AG09309 (cell line): Measurements from ENCODE around the gene CARD11.

ENCODE experiments used
- DNase-seq: peaks from one replicate; pipeline ENCODE4 v3.0.0-alpha.2; 2010; ENCODE audit warnings: low read depth
- H3K4me3 ChIP-seq: 2 replicates; pipeline ENCODE4 v1.5.1; 2011; ENCODE audit warnings: mild to moderate bottlenecking, low read depth, low read length, moderate library complexity; ENCODE audit not compliant: control insufficient read depth
- CTCF ChIP-seq: IDR thresholded peaks from 2 replicates; pipeline ENCODE4 v1.5.1; 2011; ENCODE audit warnings: mild to moderate bottlenecking, low read depth, low read length, inconsistent platforms; ENCODE audit not compliant: insufficient read depth, control insufficient read depth; ENCODE audit errors: missing control alignments

Gene CARD11

GRCh38 chr7:2932402-2933251, 111.0 kb downstream of the CARD11 start:
- no peak for DNase-seq
- no peak for TF ChIP-seq CTCF
- no peak overlapping the region for H3K4me3 ChIP-seq

- no peak for DNase-seq
- no peak overlapping the region for H3K4me3 ChIP-seq
- no peak for TF ChIP-seq CTCF
Measured at GRCh38 chr7:2931034-2931415, 112.6 kb downstream of the CARD11 start.

- no peak for DNase-seq
- H3K4me3 ChIP-seq = no peak overlapping the region
- TF ChIP-seq CTCF = no peak
Measured at GRCh38 chr7:2930310-2931033, 113.2 kb downstream of the CARD11 start.

GRCh38 chr7:2929321-2930201, 114.1 kb downstream of the CARD11 start:
- TF ChIP-seq CTCF = no peak
- H3K4me3 ChIP-seq = no peak overlapping the region
- no peak for DNase-seq

GRCh38 chr7:2928613-2929311, 114.9 kb downstream of the CARD11 start:
- H3K4me3 ChIP-seq = no peak overlapping the region
- TF ChIP-seq CTCF = no peak
- no peak for DNase-seq

- no peak for DNase-seq
- H3K4me3 ChIP-seq = no peak overlapping the region
- no peak for TF ChIP-seq CTCF
Measured at GRCh38 chr7:2928256-2928612, 115.4 kb downstream of the CARD11 start.
